Measurements from ENCODE around the gene TRAPPC12. TPM values are rescaled to one million over a fixed set of nuclear protein-coding genes. Genes with fewer than 3 reads are reported as not detected.
A peak's percentile ranks its signal among the peaks of the same experiment; 100 is the strongest.

Gene TRAPPC12
- total RNA-seq, 4 donors from 2014 or later: 52.2 to 90.7 (median 77.6) TPM

DNA sequence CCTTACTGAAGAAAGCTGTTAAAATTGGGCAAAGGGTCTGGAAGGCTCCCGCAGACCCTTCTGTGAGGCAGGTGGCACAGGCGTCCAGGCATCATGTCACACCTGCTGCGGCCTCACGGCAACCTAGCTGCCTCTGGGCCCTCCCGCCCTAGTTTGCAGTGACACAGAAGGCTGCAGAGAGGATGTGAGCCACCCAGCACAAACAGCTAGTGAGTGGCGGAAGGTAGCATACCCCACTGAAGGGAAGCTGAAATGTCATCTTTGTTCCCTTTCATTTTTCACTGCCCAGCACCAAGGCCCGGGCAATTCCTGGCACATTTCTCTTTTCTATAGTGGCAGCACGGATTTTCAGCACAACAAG, 53.8 kb downstream of the TRAPPC12 start:
- H3K4me3 ChIP-seq: no peak overlapping the region
- 67 to 82% methylated on average over 6 of the region's 8 CpGs for WGBS, 2 donors (ENCODE audit: low coverage in 1 of 2)
- TF ChIP-seq, protein P1, sequence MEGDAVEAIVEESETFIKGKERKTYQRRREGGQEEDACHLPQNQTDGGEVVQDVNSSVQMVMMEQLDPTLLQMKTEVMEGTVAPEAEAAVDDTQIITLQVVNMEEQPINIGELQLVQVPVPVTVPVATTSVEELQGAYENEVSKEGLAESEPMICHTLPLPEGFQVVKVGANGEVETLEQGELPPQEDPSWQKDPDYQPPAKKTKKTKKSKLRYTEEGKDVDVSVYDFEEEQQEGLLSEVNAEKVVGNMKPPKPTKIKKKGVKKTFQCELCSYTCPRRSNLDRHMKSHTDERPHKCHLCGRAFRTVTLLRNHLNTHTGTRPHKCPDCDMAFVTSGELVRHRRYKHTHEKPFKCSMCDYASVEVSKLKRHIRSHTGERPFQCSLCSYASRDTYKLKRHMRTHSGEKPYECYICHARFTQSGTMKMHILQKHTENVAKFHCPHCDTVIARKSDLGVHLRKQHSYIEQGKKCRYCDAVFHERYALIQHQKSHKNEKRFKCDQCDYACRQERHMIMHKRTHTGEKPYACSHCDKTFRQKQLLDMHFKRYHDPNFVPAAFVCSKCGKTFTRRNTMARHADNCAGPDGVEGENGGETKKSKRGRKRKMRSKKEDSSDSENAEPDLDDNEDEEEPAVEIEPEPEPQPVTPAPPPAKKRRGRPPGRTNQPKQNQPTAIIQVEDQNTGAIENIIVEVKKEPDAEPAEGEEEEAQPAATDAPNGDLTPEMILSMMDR (IDR thresholded peaks at IDR 0.05): no peak
- TF ChIP-seq EP300 (IDR thresholded peaks at IDR 0.05) (no peak), POLR2A (IDR thresholded peaks at IDR 0.05) (no peak)
- peak overlapping the region in 1 of 4 donors; percentile 45 for H3K27ac ChIP-seq
- H3K36me3 ChIP-seq: peaks cover 0 to 67% of the 10 kb centered on the region in 2 donors
- ATAC-seq: no peak
- H3K27me3 ChIP-seq: no peaks in the 10 kb centered on the region
- H3K4me1 ChIP-seq: peaks cover 0 to 5% (median 0%) of the 10 kb centered on the region in 3 donors
- H3K9me3 ChIP-seq: no peaks in the 10 kb centered on the region

DNA sequence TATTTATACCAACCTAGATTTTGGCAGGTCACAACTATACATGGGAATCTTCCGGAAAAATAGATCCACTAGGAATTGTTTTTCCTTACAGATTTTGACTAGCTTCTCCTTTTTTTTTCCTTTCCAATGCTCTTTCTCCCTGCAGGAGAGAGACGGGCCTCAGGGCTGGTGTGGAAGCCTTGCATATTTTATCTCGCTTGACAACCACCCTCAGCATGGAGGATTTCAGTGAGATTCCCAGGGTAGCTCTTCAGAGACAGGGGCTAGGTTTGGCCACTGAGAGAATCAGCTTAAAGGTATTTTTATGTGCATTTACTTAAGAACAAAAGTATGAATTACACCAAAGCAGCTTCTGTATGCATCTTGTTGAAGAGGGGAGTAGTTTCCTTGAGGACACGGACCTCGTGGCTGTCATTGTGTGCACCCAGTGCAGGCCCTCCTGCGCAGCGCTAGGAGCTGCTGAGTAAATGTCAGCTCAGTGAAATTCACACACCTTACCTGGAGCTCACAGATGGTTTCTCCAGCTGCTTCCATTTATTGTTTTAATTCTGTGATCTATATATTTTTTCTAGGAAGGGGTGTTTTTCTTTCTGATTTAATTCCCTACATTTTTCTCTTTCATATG, 54.4 kb downstream of the TRAPPC12 start:
- Histone ChIP-seq H3K27me3 (no peaks in the 10 kb centered on the region), H3K27ac (peak overlapping the region in 1 of 4 donors; percentile 45), H3K4me1 (peaks cover 0 to 5% (median 0%) of the 10 kb centered on the region in 3 donors), H3K4me3 (no peak overlapping the region), H3K9me3 (no peaks in the 10 kb centered on the region), H3K36me3 (peaks cover 0 to 62% of the 10 kb centered on the region in 2 donors)
- no peak for TF ChIP-seq EP300 (IDR thresholded peaks at IDR 0.05)
- no peak for TF ChIP-seq POLR2A (IDR thresholded peaks at IDR 0.05)
- no peak for TF ChIP-seq POLR2AphosphoS5 (IDR thresholded peaks at IDR 0.05)
- TF ChIP-seq, protein P1 (IDR thresholded peaks at IDR 0.05): no peak
- 76 to 82% methylated on average over 5 to 7 of the region's 7 CpGs for WGBS, 2 donors (ENCODE audit: low coverage in 1 of 2)
- no peak for ATAC-seq

DNA sequence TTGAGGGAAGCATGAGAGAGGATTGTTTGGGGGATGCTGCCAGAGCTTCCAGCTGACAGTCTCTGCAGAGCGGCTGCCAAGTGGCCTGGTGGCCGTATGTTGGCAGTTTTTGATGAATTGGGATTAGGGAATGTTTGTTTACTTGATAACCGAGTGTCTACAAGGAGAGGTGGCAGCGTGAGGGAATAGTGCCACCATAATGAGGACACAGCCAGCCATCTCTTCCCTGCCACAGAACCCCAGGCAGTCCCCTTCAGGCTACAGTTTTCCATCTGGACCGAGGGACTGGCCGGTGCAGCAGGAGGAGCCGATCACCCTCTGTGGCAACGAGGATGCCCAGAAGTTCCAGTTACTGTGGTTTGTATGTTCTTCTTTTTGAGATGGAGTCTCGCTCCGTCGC, 55.2 kb downstream of the TRAPPC12 start:
- TF ChIP-seq, protein P1 (IDR thresholded peaks at IDR 0.05): no peak
- no peak for TF ChIP-seq EP300 (IDR thresholded peaks at IDR 0.05)
- no peak for TF ChIP-seq POLR2AphosphoS5 (IDR thresholded peaks at IDR 0.05)
- no peak for TF ChIP-seq POLR2A (IDR thresholded peaks at IDR 0.05)
- H3K9me3 ChIP-seq: no peaks in the 10 kb centered on the region
- H3K27ac ChIP-seq: no peak overlapping the region
- H3K27me3 ChIP-seq: no peaks in the 10 kb centered on the region
- H3K36me3 ChIP-seq: peaks cover 0 to 54% of the 10 kb centered on the region in 2 donors
- no peak overlapping the region for H3K4me3 ChIP-seq
- 79% methylated on average over 6 of the region's 11 CpGs; no CpG with 5 or more reads in 1 of the 2 donors for WGBS, 2 donors (ENCODE audit: low coverage in 1 of 2)
- H3K4me1 ChIP-seq: peaks cover 0 to 5% (median 0%) of the 10 kb centered on the region in 3 donors
- no peak for ATAC-seq

DNA sequence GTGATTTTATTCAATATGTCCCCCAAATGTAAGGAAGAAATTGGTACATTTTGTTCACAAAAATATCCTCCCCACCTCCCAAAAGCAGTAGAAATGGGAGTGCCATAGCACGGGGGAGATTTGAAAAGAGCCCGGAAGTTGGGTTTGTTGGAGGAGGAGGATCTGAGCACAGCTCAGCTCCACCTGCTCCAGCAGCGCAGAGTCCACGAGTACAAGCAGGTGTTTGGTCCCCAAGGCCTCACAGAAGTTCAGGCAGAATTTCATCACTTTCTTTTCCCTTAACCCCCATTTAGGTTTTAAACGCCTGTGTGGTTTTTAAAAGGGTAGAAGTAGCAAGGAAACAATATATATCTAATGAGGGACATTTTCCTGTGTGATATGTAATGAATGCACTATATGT, 56.0 kb downstream of the TRAPPC12 start:
- H3K27me3 ChIP-seq: no peaks in the 10 kb centered on the region
- H3K9me3 ChIP-seq: no peaks in the 10 kb centered on the region
- no peak overlapping the region for H3K27ac ChIP-seq
- no peak overlapping the region for H3K4me3 ChIP-seq
- H3K4me1 ChIP-seq: peaks cover 0 to 7% (median 0%) of the 10 kb centered on the region in 3 donors
- WGBS, 2 donors (ENCODE audit: low coverage in 1 of 2): 80 to 100% methylated on average over 1 to 5 of the region's 5 CpGs
- ATAC-seq: no peak
- TF ChIP-seq, protein P1 (IDR thresholded peaks at IDR 0.05): no peak
- TF ChIP-seq EP300 (IDR thresholded peaks at IDR 0.05) (no peak), POLR2A (IDR thresholded peaks at IDR 0.05) (no peak), POLR2AphosphoS5 (IDR thresholded peaks at IDR 0.05) (no peak)
- peaks cover 0 to 46% of the 10 kb centered on the region in 2 donors for H3K36me3 ChIP-seq

DNA sequence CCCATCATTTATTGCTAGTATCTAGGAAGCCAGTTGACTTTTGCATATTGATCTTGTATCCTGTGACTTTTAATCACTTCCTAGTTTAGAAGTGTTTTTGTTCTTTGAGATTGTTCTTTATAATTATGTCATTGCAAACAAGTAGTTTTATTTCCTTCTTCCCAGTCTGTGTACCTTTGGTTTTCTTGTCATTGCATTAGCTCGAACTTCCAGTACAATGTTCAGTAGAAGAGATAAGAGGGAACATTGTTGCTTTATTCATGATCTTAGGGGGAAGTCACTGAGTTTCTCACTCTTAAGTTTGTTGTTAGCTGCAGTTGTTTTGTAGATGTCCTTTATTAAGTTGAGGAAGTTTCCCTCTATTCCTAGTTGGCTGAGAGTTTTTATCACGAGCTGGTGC, 61.0 kb downstream of the TRAPPC12 start:
- Histone ChIP-seq H3K27ac (no peak overlapping the region), H3K9me3 (no peaks in the 10 kb centered on the region), H3K4me3 (no peak overlapping the region), H3K36me3 (peaks cover 0 to 28% of the 10 kb centered on the region in 2 donors), H3K4me1 (peaks cover 0 to 5% (median 0%) of the 10 kb centered on the region in 3 donors), H3K27me3 (no peaks in the 10 kb centered on the region)
- 57 to 59% methylated on average over 2 of the region's 2 CpGs for WGBS, 2 donors (ENCODE audit: low coverage in 1 of 2)
- ATAC-seq: no peak
- TF ChIP-seq POLR2A (IDR thresholded peaks at IDR 0.05): no peak
- TF ChIP-seq, protein P1 (IDR thresholded peaks at IDR 0.05): no peak
- no peak for TF ChIP-seq POLR2AphosphoS5 (IDR thresholded peaks at IDR 0.05)
- TF ChIP-seq EP300 (IDR thresholded peaks at IDR 0.05): no peak

Data from gastroesophageal sphincter (tissue), 4 donors.